Parathyroid adenoma (tissue), 2 donors: ENCODE measurements around the gene SUSD4.

ENCODE experiments used
- H2AFZ ChIP-seq: fragments of 300-600 bp; sonication (generic); one replicate; pipeline ENCODE4 v1.7.0; 2017; ENCODE audit warnings: antibody characterized with exemption, mild to moderate bottlenecking
- H3K27ac ChIP-seq: fragments of 300-600 bp; sonication (generic); one replicate; pipeline ENCODE4 v1.7.0; 2017
- H3K27me3 ChIP-seq: fragments of 300-600 bp; sonication (generic); one replicate; pipeline ENCODE4 v1.7.0; 2017; ENCODE audit warnings: low read length; ENCODE audit not compliant: control insufficient read depth, insufficient read depth
- H3K36me3 ChIP-seq: fragments of 300-600 bp; sonication (generic); one replicate; pipeline ENCODE4 v1.7.0; 2017; ENCODE audit warnings: low read length; ENCODE audit not compliant: control insufficient read depth, insufficient read depth
- H3K4me1 ChIP-seq: fragments of 300-600 bp; sonication (generic); one replicate; pipeline ENCODE4 v1.7.0; 2017; ENCODE audit warnings: control low read depth
- H3K4me2 ChIP-seq: fragments of 300-600 bp; sonication (generic); one replicate; pipeline ENCODE4 v1.7.0; 2017; ENCODE audit warnings: low read length
- H3K4me3 ChIP-seq: fragments of 300-600 bp; sonication (generic); one replicate; pipeline ENCODE4 v1.7.0; 2017; ENCODE audit warnings: low read depth, low read length
- H3K79me2 ChIP-seq: fragments of 300-600 bp; sonication (generic); one replicate; pipeline ENCODE4 v1.7.0; 2017; ENCODE audit warnings: control low read depth
- H3K9ac ChIP-seq: fragments of 300-600 bp; sonication (generic); one replicate; pipeline ENCODE4 v1.7.0; 2017; ENCODE audit warnings: mild to moderate bottlenecking
- H3K9me3 ChIP-seq: fragments of 300-600 bp; sonication (generic); one replicate; pipeline ENCODE4 v1.7.0; 2017; ENCODE audit warnings: low read length; ENCODE audit not compliant: control insufficient read depth
- TF ChIP-seq, protein P1 (sequence below): fragments of 300-600 bp; sonication (generic); IDR thresholded peaks from one replicate; pipeline ENCODE4 v1.7.0; 2017; ENCODE audit warnings: antibody characterized with exemption, mild to moderate bottlenecking
- donor health status: primary hyperparathyroidism.

Gene SUSD4

DNA sequence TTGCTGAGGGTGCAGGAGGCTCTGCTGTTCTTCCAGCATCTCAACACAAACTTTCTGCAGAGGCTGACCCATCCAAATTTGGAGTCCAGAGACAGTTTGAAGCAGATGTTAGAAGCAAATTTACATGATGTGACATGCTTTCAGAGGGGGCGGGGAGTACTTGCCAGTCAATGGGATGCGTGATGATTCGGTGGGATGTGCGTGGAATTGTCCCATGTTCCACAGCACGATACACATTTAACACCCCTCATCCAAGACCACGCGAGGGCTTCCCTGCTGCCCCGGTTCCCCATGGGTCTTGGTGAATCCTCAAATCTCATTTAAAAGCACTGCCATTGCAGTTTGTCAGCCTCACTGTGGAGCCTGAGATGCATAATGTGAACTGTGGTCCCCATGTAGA is 142.3 kb downstream of the SUSD4 start:
- Histone ChIP-seq H3K4me2 (no peak overlapping the region), H3K79me2 (no peaks in the 10 kb centered on the region), H3K4me3 (no peak overlapping the region), H3K4me1 (no peaks in the 10 kb centered on the region), H3K9ac (no peak overlapping the region), H3K27me3 (no peaks in the 10 kb centered on the region), H3K36me3 (no peaks in the 10 kb centered on the region), H3K9me3 (no peaks in the 10 kb centered on the region), H2AFZ (no peak overlapping the region), H3K27ac (no peak overlapping the region)
- TF ChIP-seq, protein P1, sequence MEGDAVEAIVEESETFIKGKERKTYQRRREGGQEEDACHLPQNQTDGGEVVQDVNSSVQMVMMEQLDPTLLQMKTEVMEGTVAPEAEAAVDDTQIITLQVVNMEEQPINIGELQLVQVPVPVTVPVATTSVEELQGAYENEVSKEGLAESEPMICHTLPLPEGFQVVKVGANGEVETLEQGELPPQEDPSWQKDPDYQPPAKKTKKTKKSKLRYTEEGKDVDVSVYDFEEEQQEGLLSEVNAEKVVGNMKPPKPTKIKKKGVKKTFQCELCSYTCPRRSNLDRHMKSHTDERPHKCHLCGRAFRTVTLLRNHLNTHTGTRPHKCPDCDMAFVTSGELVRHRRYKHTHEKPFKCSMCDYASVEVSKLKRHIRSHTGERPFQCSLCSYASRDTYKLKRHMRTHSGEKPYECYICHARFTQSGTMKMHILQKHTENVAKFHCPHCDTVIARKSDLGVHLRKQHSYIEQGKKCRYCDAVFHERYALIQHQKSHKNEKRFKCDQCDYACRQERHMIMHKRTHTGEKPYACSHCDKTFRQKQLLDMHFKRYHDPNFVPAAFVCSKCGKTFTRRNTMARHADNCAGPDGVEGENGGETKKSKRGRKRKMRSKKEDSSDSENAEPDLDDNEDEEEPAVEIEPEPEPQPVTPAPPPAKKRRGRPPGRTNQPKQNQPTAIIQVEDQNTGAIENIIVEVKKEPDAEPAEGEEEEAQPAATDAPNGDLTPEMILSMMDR: no peak

GRCh38 chr1:223219846-223220610 is 143.9 kb downstream of the SUSD4 start:
- Histone ChIP-seq H3K4me1 (no peaks in the 10 kb centered on the region), H3K27ac (no peak overlapping the region), H3K4me2 (no peak overlapping the region), H3K9ac (no peak overlapping the region), H3K4me3 (no peak overlapping the region), H3K27me3 (no peaks in the 10 kb centered on the region), H3K36me3 (no peaks in the 10 kb centered on the region), H2AFZ (no peak overlapping the region), H3K79me2 (no peaks in the 10 kb centered on the region), H3K9me3 (no peaks in the 10 kb centered on the region)
- TF ChIP-seq, protein P1: no peak

DNA sequence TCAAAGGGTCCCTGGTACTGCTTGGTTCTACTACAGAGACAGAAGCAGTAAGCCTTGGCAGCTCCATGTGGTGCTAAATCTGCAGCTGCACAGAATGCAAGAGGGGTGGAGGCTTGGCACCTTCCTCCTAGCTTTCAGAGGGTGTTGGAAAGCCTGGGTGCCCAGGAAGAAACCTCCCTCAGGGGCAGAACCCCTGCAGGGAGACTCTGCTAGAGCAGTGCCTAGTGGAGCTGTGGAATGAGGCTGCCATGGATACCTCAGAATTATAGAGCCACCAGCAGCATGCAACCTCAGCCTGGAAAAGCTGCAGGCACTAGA is 144.7 kb downstream of the SUSD4 start:
- Histone ChIP-seq H2AFZ (no peak overlapping the region), H3K79me2 (no peaks in the 10 kb centered on the region), H3K27me3 (no peaks in the 10 kb centered on the region)

GRCh38 chr1:223217781-223218180 is 146.2 kb downstream of the SUSD4 start:
- Histone ChIP-seq H3K4me2 (no peak overlapping the region), H2AFZ (no peak overlapping the region), H3K36me3 (no peaks in the 10 kb centered on the region), H3K4me3 (no peak overlapping the region), H3K79me2 (no peaks in the 10 kb centered on the region), H3K27ac (no peak overlapping the region), H3K9ac (no peak overlapping the region), H3K4me1 (no peaks in the 10 kb centered on the region), H3K27me3 (no peaks in the 10 kb centered on the region), H3K9me3 (no peaks in the 10 kb centered on the region)
- TF ChIP-seq, protein P1: no peak

More for the DNA sequence above, 144.7 kb downstream of the SUSD4 start:
- no peaks in the 10 kb centered on the region for H3K4me1 ChIP-seq
- H3K27ac ChIP-seq: no peak overlapping the region
- H3K9me3 ChIP-seq: no peaks in the 10 kb centered on the region
- TF ChIP-seq, protein P1: no peak
- no peak overlapping the region for H3K4me3 ChIP-seq
- H3K9ac ChIP-seq: no peak overlapping the region
- no peak overlapping the region for H3K4me2 ChIP-seq
- no peaks in the 10 kb centered on the region for H3K36me3 ChIP-seq
